H1 (cell line): ENCODE measurements around the gene CHRNA3. TPM values are rescaled to one million over a fixed set of nuclear protein-coding genes. Genes with fewer than 3 reads are reported as not detected.

Source experiments
- CBX8 ChIP-seq: fragments of 300-800, 300-1000 bp; sonication (generic); IDR thresholded peaks from 2 replicates; pipeline ENCODE4 v1.7.1; 2016; ENCODE audit warnings: low read depth, low read length, borderline replicate concordance
- CHD2 ChIP-seq: IDR thresholded peaks from 2 replicates; pipeline ENCODE4 v1.6.1; 2012; ENCODE audit warnings: low read length, improper control_type of control experiment
- CREB1 ChIP-seq: IDR thresholded peaks from 2 replicates; pipeline ENCODE4 v1.6.1; 2012; ENCODE audit warnings: inconsistent platforms
- JUND ChIP-seq: IDR thresholded peaks from 2 replicates; pipeline ENCODE4 v1.6.1; 2011; ENCODE audit warnings: mild to moderate bottlenecking, improper control_type of control experiment, low read length
- SP1 ChIP-seq: IDR thresholded peaks from 2 replicates; pipeline ENCODE4 v1.6.1; 2011; ENCODE audit warnings: low read depth, low read length
- SRF ChIP-seq: IDR thresholded peaks from 2 replicates; pipeline ENCODE4 v1.6.1; 2011; ENCODE audit warnings: mild to moderate bottlenecking, low read depth, low read length, moderate library complexity
- TAF7 ChIP-seq: optimal IDR thresholded peaks from 2 replicates; pipeline ENCODE3; 2011; ENCODE audit warnings: low read depth, mild to moderate bottlenecking, inconsistent platforms, low read length, moderate library complexity, borderline replicate concordance
- polyA plus RNA-seq, 7 experiments: library from polyadenylated mRNA; depleted of rRNA in 3 of 7; stranded (reverse) in 5 of 7; unstranded in 2 of 7; fragments of >200 nt in 5 of 7; fragments of 200-250 nt in 2 of 7; gene quantifications; 1 replicate in 5 of 7; 2 replicates in 1 of 7; 4 replicates in 1 of 7; pipeline versions ENCODE4 v1.2.1 to v1.2.3, GENCODE V29; 2011 to 2013; ENCODE audit warnings: missing spikeins in 2 of 7, mixed read lengths in 2 of 7
- total RNA-seq: library from RNA; stranded (reverse); fragmentation: NEBNext Ultra II Directional; extraction: Animal tissue kit (Norgen Biotek cat#: 25700); gene quantifications from 2 replicates; pipeline ENCODE4 v1.2.1, GENCODE V29; 2021

Gene CHRNA3
- total and polyA plus RNA-seq, 2 of the 8 experiments (the other 6 are each of a cell fraction or from before 2014, with no cell fraction given), result 2.1 to 4.7 TPM

GRCh38 chr15:78618064-78618463 is 2.7 kb downstream of the CHRNA3 start (continued):
- TF ChIP-seq JUND (no peak), TAF7 (no peak), SP1 (no peak), CHD2 (no peak), CREB1 (no peak), SRF (no peak), CBX8 (no peak)
